Measurements from ENCODE around the gene ZSCAN31.
"Not testable (repeated sequence)": the region's sequence is repeated elsewhere in the genome, so short reads cannot be mapped to it uniquely, and the experiment has no call there.

DNA sequence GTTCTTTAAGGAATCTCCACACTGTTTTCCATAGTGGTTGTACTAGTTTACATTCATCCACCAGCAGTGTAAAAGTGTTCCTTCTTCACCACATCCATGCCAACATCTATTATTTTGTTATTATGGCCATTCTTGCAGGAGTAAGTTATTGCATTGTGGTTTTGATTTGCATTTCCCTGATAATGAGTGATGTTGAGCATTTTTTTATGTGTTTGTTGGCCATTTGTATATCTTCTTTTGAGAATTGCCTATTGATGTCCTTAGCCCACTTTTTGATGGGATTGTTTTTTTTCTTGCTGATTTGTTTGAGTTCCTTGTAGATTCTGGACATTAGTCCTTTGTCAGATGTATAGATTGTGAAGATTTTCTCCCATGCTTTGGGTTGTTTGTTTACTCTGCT, 29.6 kb downstream of the ZSCAN31 start:
- TF ChIP-seq, protein P1, sequence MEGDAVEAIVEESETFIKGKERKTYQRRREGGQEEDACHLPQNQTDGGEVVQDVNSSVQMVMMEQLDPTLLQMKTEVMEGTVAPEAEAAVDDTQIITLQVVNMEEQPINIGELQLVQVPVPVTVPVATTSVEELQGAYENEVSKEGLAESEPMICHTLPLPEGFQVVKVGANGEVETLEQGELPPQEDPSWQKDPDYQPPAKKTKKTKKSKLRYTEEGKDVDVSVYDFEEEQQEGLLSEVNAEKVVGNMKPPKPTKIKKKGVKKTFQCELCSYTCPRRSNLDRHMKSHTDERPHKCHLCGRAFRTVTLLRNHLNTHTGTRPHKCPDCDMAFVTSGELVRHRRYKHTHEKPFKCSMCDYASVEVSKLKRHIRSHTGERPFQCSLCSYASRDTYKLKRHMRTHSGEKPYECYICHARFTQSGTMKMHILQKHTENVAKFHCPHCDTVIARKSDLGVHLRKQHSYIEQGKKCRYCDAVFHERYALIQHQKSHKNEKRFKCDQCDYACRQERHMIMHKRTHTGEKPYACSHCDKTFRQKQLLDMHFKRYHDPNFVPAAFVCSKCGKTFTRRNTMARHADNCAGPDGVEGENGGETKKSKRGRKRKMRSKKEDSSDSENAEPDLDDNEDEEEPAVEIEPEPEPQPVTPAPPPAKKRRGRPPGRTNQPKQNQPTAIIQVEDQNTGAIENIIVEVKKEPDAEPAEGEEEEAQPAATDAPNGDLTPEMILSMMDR (IDR thresholded peaks at IDR 0.05), result not testable (repeated sequence)
- TF ChIP-seq POLR2A (IDR thresholded peaks at IDR 0.05), result not testable (repeated sequence)

All from thyroid gland (tissue), 4 donors.